ENCODE results near the gene KRTAP13-3. TPM values are rescaled to one million over a fixed set of nuclear protein-coding genes. Genes with fewer than 3 reads are reported as not detected.

The KRTAP13-3 gene
- total RNA-seq, 1 experiment from 2014 or later = not detected

DNA sequence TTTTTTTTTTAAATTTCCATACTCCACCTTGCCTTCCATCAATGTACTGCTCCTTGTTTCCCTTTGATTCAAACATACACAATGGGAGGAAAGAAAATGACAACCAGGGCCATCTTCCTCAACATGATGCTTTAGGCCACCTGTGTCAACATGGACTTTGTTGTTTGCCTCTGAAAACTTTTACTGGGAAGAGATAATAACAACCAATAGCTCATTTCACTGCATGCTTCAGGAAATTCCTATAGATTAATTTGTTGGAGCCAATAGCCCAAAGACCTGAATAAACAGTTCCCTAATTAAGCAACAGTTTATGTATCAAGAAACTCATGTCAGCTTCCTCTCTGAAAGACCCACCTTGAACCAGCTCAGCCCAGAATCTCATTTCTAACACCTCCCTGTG, 17.5 kb upstream of the KRTAP13-3 start:
- Histone ChIP-seq H3K27ac (ENCODE audit: low read length) (no peak overlapping the region), H3K4me1 (ENCODE audit: control insufficient read depth, insufficient read depth, low read length) (no peaks in the 10 kb centered on the region), H3K4me3 (ENCODE audit: low read depth in 2 of 2, low read length in 2 of 2) (no peak overlapping the region), H3K27me3 (ENCODE audit: control insufficient read depth, insufficient read depth, low read length) (no peaks in the 10 kb centered on the region), H3K36me3 (ENCODE audit: control insufficient read depth, insufficient read depth, low read length) (no peaks in the 10 kb centered on the region), H3K9me3 (ENCODE audit: control insufficient read depth, insufficient read depth, low read depth, low read length) (no peaks in the 10 kb centered on the region)
- intact Hi-C loops (cut with micrococcal nuclease; ENCODE audit: unreplicated experiment) (no loop called here), in situ Hi-C loops (cut with HindIII; ENCODE audit: low pct_unique_long_range_greater_than_20kb, low sequenced_read_pairs) (no loop called here)
- no peak for DNase-seq (ENCODE audit: low read depth, low spot score)
- ChIA-PET CTCF (no interaction called here), POLR2A (no interaction called here)
- no peak for ATAC-seq
- BruUV-seq (replicated peaks) = no TSS peak
- TF ChIP-seq, protein P1, sequence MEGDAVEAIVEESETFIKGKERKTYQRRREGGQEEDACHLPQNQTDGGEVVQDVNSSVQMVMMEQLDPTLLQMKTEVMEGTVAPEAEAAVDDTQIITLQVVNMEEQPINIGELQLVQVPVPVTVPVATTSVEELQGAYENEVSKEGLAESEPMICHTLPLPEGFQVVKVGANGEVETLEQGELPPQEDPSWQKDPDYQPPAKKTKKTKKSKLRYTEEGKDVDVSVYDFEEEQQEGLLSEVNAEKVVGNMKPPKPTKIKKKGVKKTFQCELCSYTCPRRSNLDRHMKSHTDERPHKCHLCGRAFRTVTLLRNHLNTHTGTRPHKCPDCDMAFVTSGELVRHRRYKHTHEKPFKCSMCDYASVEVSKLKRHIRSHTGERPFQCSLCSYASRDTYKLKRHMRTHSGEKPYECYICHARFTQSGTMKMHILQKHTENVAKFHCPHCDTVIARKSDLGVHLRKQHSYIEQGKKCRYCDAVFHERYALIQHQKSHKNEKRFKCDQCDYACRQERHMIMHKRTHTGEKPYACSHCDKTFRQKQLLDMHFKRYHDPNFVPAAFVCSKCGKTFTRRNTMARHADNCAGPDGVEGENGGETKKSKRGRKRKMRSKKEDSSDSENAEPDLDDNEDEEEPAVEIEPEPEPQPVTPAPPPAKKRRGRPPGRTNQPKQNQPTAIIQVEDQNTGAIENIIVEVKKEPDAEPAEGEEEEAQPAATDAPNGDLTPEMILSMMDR (IDR thresholded peaks at IDR 0.05) = no peak
- TF ChIP-seq SIN3A (IDR thresholded peaks at IDR 0.05; ENCODE audit: borderline replicate concordance, insufficient read depth, low read depth, low read length) = no peak
- no peak for TF ChIP-seq REST (IDR thresholded peaks at IDR 0.05; ENCODE audit: insufficient read depth in 1 of 2, low read depth in 2 of 2, low read length in 1 of 2)
- no peak for TF ChIP-seq TCF7L2 (IDR thresholded peaks at IDR 0.05; ENCODE audit: low read depth, low read length)

GRCh38 chr21:30439975-30440374, 14.2 kb upstream of the KRTAP13-3 start, which contains the start of gene KRTAP15-1:
Gene KRTAP15-1, plus strand, starts transcription at chr21:30440275. Its CDS starts 53 bp downstream, at chr21:30440328.
- no peaks in the 10 kb centered on the region for H3K27me3 ChIP-seq (ENCODE audit: control insufficient read depth, insufficient read depth, low read length)
- no peak for DNase-seq (ENCODE audit: low read depth, low spot score)
- H3K4me3 ChIP-seq (ENCODE audit: low read depth in 2 of 2, low read length in 2 of 2) = no peak within 1 kb of the TSS
- H3K9me3 ChIP-seq (ENCODE audit: control insufficient read depth, insufficient read depth, low read depth, low read length) = no peaks in the 10 kb centered on the region
- CTCF ChIA-PET = no interaction called here
- in situ Hi-C loops (cut with HindIII; ENCODE audit: low pct_unique_long_range_greater_than_20kb, low sequenced_read_pairs) (no loop called here), intact Hi-C loops (cut with micrococcal nuclease; ENCODE audit: unreplicated experiment) (no loop called here)
- no peaks in the 10 kb centered on the region for H3K4me1 ChIP-seq (ENCODE audit: control insufficient read depth, insufficient read depth, low read length)
- POLR2A ChIA-PET = no interaction called here
- no peak within 1 kb of the TSS for H3K27ac ChIP-seq (ENCODE audit: low read length)
- H3K36me3 ChIP-seq (ENCODE audit: control insufficient read depth, insufficient read depth, low read length) = no peaks in the 10 kb centered on the region
- ATAC-seq = no peak
- no TSS peak for BruUV-seq (replicated peaks)
- TF ChIP-seq POLR2AphosphoS5 (IDR thresholded peaks at IDR 0.05; ENCODE audit: low read depth, low read length) (no peak), REST (IDR thresholded peaks at IDR 0.05; ENCODE audit: insufficient read depth in 1 of 2, low read depth in 2 of 2, low read length in 1 of 2) (no peak), TCF7L2 (IDR thresholded peaks at IDR 0.05; ENCODE audit: low read depth, low read length) (no peak), SIN3A (IDR thresholded peaks at IDR 0.05; ENCODE audit: borderline replicate concordance, insufficient read depth, low read depth, low read length) (no peak)
- TF ChIP-seq, protein P1 (IDR thresholded peaks at IDR 0.05) = no peak
